Measurements from ENCODE around the gene LACRT. TPM values are rescaled to one million over a fixed set of nuclear protein-coding genes. Genes with fewer than 3 reads are reported as not detected.

Gene LACRT, protein sequence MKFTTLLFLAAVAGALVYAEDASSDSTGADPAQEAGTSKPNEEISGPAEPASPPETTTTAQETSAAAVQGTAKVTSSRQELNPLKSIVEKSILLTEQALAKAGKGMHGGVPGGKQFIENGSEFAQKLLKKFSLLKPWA
- total RNA-seq, result not detected in 2 replicates

DNA sequence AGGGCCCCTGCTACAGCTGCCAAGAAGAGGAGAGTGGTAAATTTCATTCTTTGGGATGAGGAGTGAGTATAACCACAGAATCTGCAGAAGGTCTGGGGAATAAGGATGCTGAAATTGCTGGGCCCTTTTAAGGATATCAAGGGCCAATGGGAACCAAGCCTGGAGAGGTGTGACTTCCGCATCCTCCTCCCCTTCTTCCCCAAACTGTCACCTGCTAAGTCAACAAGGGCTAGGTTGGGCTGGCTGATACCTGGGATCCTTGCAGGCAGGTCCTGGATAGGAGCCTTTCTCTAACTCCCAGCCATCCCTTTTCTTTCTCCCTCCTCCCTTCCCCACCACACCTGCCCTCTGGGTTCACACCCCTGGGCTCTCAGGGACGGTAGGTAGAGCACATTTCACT is at the start of gene LACRT:
Gene LACRT (minus strand): TSS at position 101 of the 400 bp plus-strand sequence. CDS start 54 bp downstream, at position 47.

DNA sequence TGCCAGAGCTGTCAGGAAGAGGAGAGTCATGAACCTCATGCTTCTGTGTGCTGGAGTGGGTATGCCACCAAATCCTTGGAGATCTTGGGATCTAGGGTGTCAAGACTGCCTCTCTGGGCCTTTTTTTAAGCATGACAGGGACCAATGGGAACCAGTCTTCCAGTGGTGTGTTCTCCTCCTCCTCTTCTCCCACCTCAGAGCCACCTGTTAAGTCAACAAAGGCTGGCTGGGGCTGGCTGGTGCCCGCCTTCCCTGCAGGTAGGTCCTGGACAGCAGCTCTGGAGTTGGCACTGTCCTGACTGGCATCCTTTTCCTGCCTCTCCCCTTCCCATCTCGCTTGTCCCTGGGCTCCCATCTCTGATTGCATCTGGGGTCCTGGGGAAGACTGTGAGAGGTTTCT is 13.6 kb upstream of the LACRT start, which contains the start of gene DCD:
Gene DCD (minus strand): TSS at position 101 of the 400 bp plus-strand sequence. CDS start 62 bp downstream, at position 39.

DNA sequence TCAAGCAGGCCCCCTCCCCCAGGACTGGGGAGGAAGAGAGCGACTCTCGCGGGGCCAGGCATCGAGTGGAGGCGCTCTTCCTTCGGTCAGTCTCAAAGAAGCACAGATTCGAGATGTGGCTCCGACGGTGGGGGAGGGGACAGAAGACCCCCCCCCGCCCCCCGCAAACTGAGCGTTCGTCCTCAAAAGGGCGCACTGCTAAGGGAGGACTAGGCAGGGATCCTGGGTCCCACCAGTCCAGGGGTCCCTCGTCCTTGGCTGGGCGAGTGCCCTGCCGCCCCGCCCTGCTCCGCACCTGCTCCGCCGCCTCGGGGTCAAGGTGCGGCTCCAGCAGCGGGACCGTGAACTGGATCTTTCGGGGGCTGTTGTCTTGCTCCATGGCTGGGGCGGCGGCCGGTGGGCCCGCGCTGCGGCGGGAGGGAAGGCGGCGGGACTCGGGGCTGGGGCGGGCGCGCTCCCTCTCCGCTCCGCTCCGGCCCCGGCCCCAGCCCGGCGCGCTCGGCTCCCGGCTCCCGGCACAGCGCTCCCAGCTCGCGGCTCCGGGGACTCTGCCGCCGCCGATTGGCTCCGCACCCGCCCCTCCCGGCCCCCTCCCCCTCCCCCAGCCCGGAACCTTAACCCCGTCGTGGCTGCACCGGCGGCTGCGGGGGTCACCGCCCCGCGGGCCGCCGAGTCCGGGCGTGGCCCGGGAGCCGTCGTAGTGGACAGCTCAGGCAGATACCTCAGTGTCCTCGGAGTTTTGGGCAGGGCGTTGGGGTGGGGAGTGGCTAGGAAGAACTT is 46.4 kb downstream of the LACRT start, which contains the start of gene PPP1R1A:
Gene PPP1R1A (minus strand): TSS at position 550 of the 780 bp plus-strand sequence. CDS start 171 bp downstream, at position 379.

Other genes starting within 250 kb of the LACRT start
- gene ITGA5, start 215.6 kb downstream of the LACRT start, total RNA-seq, result 748 and 778 TPM in 2 replicates
- gene GTSF1, start 161.3 kb downstream of the LACRT start, total RNA-seq, result not detected in 2 replicates
- gene NCKAP1L, start 137.1 kb downstream of the LACRT start, total RNA-seq, result not detected in 2 replicates
- not detected in 2 replicates for gene PDE1B, start 85.3 kb downstream of the LACRT start, total RNA-seq
- gene PPP1R1A, start 46.2 kb downstream of the LACRT start, total RNA-seq, result not detected in 2 replicates
- not detected in 2 replicates for gene DCD, start 13.5 kb upstream of the LACRT start, total RNA-seq
- gene MUCL1, start 219.6 kb upstream of the LACRT start, total RNA-seq, result not detected in 2 replicates

All from myometrial cell (primary cell).